Nephron progenitor cell (in vitro differentiated cells): Measurements from ENCODE around the gene ELMO1.

Experiments used
- DNase-seq: peaks from one replicate; pipeline ENCODE4 v3.0.0; 2021
- H3K27ac Mint-ChIP-seq: 2 replicates; pipeline ENCODE4 v1.8.0; 2021; ENCODE audit warnings: mild to moderate bottlenecking, moderate library complexity, mixed read lengths
- H3K27me3 Mint-ChIP-seq: 2 replicates; pipeline ENCODE4 v1.8.0; 2021; ENCODE audit warnings: mild to moderate bottlenecking, low read depth, mixed read lengths; ENCODE audit not compliant: poor library complexity
- H3K36me3 Mint-ChIP-seq: 2 replicates; pipeline ENCODE4 v1.8.0; 2021; ENCODE audit warnings: low read depth, mixed read lengths
- H3K4me1 Mint-ChIP-seq: 2 replicates; pipeline ENCODE4 v1.8.0; 2021; ENCODE audit warnings: mixed read lengths
- H3K4me3 Mint-ChIP-seq: 2 replicates; pipeline ENCODE4 v1.8.0; 2021; ENCODE audit warnings: mild to moderate bottlenecking, moderate library complexity, mixed read lengths
- H3K9me3 Mint-ChIP-seq: 2 replicates; pipeline ENCODE4 v1.8.0; 2021; ENCODE audit warnings: mild to moderate bottlenecking, moderate library complexity, mixed read lengths
- TF ChIP-seq, protein P1 (sequence below): fragments of 200-600 bp; sonication (generic); IDR thresholded peaks from 2 replicates; pipeline ENCODE4 v1.5.0; 2021; ENCODE audit warnings: antibody characterized with exemption

ELMO1 gene

GRCh38 chr7:37131855-37132254, 316.8 kb downstream of the ELMO1 start:
- Mint-ChIP-seq H3K36me3 (peaks cover 8% of the 10 kb centered on the region), H3K9me3 (peaks cover 20% of the 10 kb centered on the region), H3K4me3 (no peak overlapping the region), H3K4me1 (no peaks in the 10 kb centered on the region), H3K27me3 (peaks cover 4% of the 10 kb centered on the region), H3K27ac (no peak overlapping the region)
- TF ChIP-seq, protein P1, sequence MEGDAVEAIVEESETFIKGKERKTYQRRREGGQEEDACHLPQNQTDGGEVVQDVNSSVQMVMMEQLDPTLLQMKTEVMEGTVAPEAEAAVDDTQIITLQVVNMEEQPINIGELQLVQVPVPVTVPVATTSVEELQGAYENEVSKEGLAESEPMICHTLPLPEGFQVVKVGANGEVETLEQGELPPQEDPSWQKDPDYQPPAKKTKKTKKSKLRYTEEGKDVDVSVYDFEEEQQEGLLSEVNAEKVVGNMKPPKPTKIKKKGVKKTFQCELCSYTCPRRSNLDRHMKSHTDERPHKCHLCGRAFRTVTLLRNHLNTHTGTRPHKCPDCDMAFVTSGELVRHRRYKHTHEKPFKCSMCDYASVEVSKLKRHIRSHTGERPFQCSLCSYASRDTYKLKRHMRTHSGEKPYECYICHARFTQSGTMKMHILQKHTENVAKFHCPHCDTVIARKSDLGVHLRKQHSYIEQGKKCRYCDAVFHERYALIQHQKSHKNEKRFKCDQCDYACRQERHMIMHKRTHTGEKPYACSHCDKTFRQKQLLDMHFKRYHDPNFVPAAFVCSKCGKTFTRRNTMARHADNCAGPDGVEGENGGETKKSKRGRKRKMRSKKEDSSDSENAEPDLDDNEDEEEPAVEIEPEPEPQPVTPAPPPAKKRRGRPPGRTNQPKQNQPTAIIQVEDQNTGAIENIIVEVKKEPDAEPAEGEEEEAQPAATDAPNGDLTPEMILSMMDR: no peak
- DNase-seq: no peak

GRCh38 chr7:37129035-37129425, 319.6 kb downstream of the ELMO1 start:
- Mint-ChIP-seq H3K4me1 (no peaks in the 10 kb centered on the region), H3K36me3 (peaks cover 8% of the 10 kb centered on the region), H3K9me3 (peaks cover 16% of the 10 kb centered on the region), H3K4me3 (no peak overlapping the region), H3K27ac (no peak overlapping the region), H3K27me3 (peaks cover 3% of the 10 kb centered on the region)
- TF ChIP-seq, protein P1: no peak
- no peak for DNase-seq

- DNase-seq: no peak
- Mint-ChIP-seq H3K27me3 (peaks cover 3% of the 10 kb centered on the region), H3K4me1 (no peaks in the 10 kb centered on the region), H3K27ac (no peak overlapping the region), H3K4me3 (no peak overlapping the region), H3K9me3 (peaks cover 22% of the 10 kb centered on the region), H3K36me3 (peaks cover 8% of the 10 kb centered on the region)
- TF ChIP-seq, protein P1: no peak
Observed at GRCh38 chr7:37128327-37129034, 320.2 kb downstream of the ELMO1 start.

- H3K36me3 Mint-ChIP-seq: peaks cover 12% of the 10 kb centered on the region
- TF ChIP-seq, protein P1: no peak
- peaks cover 44% of the 10 kb centered on the region for H3K9me3 Mint-ChIP-seq
- H3K4me3 Mint-ChIP-seq: no peak overlapping the region
- H3K27ac Mint-ChIP-seq: no peak overlapping the region
- no peak for DNase-seq
- no peaks in the 10 kb centered on the region for H3K27me3 Mint-ChIP-seq
- H3K4me1 Mint-ChIP-seq: no peaks in the 10 kb centered on the region
Observed at GRCh38 chr7:37119296-37119860, 329.3 kb downstream of the ELMO1 start.

DNA sequence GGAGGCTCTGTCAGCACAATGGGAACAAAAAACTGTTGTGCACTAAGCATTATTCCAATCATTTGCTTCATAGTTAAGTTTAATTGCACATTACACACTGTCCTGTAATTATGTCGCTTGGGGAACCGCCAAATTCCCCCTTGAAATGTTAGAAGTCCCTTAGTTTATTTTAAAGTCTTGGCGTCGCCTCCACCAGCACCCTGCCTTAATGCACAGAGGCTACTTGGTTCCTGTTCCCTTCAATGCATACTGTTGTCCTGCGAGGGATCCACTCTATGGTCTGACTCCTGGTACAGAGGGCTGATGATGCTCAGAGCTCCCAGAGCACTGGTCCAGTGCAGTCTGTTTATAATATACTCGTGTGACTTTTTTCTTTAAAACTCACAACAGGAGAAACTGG, 330.7 kb downstream of the ELMO1 start:
- DNase-seq: no peak

More for the DNA sequence above, 330.7 kb downstream of the ELMO1 start:
- no peaks in the 10 kb centered on the region for H3K4me1 Mint-ChIP-seq
- H3K4me3 Mint-ChIP-seq: no peak overlapping the region
- no peak overlapping the region for H3K27ac Mint-ChIP-seq
- no peaks in the 10 kb centered on the region for H3K27me3 Mint-ChIP-seq
- TF ChIP-seq, protein P1: no peak
- H3K9me3 Mint-ChIP-seq: peaks cover 33% of the 10 kb centered on the region
- H3K36me3 Mint-ChIP-seq: peaks cover 13% of the 10 kb centered on the region
